Endometrial microvascular endothelial cells (primary cell): ENCODE measurements around the gene DOCK4. TPM values are rescaled to one million over a fixed set of nuclear protein-coding genes. Genes with fewer than 3 reads are reported as not detected.

Experiments
- in situ Hi-C: cut with HindIII; loops from 2 replicates; pipeline ENCODE4 v1.10.0; 2017; ENCODE audit warnings: low sequenced_read_pairs, low pct_unique_long_range_greater_than_20kb; ENCODE audit errors: inconsistent ontology term
- total RNA-seq: library from RNA; depleted of rRNA; stranded (reverse); fragments of >200 nt; gene quantifications from one replicate; pipeline ENCODE4 v1.2.3, GENCODE V29; 2015; ENCODE audit errors: inconsistent ontology term

DOCK4 gene
- total RNA-seq, 1 donor from 2014 or later, result 49.5 TPM

DNA sequence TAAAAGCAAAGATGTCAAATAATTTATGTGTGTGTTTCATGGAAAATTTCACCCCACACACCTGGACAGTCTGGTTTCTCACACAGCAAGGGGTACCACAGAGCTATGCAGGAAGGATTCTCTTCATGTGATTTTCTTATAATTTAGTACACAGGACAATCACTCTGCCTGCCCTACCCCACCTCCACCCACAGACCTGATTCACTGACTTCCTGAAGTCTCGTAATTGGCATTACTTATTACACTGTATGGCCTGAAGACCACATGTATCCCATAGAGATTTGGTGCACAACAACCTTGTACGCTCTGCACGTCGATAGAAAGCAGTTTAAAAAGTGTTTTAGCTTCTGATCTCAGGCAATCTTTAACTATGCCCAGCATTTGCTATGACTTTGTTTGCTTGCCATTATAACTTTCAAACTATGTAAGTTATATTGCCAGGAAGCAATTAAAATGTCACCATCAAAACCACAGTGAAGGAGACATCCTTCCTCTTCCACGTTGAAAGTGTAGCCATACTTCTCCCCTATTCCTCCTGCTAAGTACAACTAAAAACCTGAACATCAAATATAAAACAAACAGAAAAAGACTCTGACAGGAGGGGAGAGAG, 364.5 kb downstream of the DOCK4 start:
- in situ Hi-C loops, result no loop called here

DNA sequence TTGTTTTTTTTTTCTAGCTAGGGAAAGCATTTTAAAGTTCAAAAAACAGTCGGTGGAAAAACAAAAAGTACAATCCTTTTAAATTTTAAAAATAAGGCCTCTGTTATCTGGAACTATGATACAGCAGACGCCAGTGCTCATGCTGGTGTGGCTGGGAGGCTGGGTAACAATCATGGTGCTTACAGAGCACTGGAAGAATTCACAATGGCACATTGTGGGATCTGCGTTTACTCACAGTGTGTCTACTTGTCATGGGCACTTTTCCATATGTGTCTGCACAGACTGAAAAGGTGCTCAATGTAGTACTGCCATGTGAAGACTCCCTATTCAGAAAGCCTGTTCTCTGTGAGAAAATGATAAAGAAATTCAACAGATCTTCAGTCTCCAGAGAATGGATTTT, 365.7 kb downstream of the DOCK4 start:
- in situ Hi-C loops, result no loop called here

DNA sequence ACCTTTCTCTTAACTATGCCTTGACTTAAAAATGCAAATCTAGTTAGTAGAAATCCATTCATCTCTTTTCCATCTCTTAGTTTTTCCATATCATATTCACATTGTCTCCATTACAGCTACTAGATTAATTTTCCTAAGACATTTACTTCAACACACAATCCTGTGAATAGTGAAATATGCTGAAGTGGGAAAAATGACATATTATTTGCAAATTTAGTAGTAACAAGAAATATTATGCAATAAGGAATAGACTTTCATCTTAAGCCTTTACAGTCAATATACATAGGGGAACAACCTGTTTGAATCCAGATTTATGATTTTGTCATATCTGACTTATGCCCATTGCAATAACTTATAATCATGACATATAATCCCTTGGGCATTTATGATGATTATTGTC, 366.9 kb downstream of the DOCK4 start:
- in situ Hi-C loops, result no loop called here

DNA sequence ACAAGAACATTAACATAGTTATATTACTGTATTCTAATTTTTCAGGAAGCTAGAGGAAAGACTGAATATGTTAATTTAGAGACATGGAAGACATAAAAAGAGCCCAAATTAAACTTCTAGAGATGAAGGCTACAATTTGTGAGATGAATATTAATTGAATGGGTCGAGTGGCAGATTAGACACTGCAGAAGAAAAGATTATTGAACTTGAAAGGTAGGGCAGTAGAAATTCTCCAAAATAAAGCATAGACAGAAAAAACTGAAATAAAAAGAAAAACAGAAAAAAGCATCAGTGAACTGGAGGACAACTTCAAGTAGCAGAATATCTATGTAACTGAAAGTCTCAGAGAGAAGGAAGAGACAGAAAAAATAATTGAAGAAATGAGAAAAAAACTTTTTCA, 369.6 kb downstream of the DOCK4 start:
- in situ Hi-C loops, result no loop called here

DNA sequence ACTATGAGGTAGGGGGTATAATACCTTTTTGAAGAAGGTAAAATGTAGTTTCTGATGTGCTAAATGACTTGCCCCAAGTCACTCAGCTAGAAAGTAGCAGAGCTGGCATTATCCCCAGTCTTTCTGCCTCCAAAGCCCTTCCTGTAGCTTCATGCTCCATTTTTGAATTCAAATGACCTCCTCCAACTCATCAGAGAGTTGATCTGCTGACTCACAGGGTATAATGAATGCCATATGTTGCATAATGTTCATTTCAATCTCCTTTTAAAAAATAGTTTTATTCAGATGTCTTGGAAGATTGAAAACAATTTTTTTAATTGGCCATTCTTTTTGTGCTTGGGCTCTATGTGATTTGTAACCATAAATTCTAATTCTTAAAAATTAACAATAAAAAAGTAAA, 371.1 kb downstream of the DOCK4 start:
- in situ Hi-C loops, result no loop called here

DNA sequence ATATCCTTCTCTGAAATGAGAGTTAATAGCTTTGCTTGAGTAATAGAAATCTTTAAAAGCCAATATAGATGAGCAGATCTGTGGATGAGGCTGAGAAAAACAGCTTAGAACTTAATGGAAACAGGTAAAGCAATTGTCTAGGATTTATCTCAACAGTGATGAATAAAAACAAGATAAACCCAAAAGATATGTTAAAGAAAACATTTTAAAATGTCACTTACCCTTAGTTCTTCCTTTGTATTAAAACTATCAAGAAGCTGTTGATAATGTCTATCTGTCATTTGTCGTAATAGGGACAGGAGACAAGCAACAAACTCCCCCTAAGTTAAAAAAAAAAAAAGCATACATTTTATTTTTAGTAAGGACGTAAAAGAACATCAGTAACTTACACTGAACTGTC, 371.8 kb downstream of the DOCK4 start:
- in situ Hi-C loops, result no loop called here

DNA sequence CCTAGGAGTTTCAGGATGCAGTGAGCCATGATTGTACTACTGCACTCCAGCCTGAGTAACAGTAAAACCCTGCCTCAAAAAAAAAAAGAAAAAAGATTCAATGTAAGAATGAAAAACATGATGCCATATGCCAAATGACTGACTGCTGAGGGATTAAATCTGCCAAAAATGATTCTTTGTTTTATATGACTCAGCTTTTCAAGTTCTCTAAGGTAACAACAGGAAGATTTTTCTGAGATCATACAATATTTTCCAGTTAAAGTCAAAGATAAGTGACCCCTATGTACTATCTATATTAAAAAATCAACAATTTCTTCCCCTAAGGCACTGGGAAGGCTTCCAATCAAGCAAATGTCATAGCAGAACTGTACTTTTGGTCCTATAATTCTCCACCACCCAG, 372.7 kb downstream of the DOCK4 start:
- in situ Hi-C loops, result no loop called here

DNA sequence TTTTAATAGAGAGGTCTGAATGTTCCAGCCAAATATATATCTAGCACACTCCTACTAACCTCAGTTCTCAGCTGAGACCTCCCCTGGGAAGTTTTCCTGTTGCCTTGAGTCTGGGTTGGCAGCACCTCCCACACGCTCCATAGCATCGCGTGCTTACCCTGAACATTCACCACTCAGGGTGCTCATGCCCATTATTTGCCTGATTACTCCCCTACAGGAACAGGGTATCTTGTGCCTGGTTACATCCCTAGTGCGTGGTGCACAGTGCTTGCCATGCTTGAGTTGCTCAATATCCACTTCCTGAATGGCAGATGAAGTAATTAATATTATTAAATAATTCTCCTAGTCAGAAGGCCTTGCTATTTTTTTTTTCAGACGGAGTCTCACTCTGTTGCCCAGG, 374.0 kb downstream of the DOCK4 start:
- in situ Hi-C loops, result no loop called here

DNA sequence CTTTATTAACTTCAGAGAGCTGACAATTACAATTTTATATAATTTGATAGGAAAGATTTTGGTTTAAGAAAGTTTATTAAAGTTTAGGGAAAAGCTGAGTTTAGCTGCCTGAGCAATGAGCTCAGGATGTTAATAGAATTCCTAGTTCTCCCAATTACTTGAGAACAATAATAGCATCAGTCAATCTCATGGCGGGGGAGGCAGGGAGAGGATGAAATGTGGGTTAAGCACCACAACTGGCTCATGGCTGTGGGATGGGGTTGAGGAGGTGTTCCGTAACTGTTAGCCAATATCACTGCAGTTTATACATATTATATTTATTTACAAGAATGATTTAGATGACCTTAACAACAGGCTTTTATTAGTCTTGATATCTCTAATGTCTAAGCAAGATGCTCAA, 377.0 kb downstream of the DOCK4 start:
- in situ Hi-C loops, result no loop called here

DNA sequence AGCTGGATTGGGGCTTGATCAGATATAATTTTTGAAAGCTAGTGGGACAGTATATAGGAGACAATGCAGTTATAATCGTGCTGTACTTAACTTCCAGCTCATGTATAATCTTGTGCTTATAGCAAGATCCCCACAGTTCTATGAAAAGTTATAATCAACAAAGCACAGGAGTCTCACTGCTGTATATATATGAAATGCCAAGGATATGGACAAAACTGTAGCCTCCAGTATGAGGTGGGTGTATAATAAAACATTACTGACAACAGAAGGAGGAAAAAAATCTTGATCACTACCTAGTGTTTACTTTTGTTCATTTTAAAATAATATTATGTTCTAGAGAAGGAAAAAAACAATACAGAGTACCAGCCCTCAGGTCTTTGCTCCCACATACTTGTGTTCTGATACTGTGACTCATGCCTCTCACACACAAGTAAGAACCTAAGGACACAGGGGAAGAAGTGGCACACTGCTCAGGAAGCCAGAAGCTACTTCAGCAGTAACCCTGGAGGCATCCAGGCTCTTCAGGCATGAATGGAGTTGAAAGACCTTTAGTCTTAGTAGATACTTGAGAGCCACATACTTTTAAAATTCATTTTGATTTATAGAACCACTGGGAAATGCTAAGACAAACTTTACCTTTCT, 378.2 kb downstream of the DOCK4 start:
- in situ Hi-C loops, result no loop called here

DNA sequence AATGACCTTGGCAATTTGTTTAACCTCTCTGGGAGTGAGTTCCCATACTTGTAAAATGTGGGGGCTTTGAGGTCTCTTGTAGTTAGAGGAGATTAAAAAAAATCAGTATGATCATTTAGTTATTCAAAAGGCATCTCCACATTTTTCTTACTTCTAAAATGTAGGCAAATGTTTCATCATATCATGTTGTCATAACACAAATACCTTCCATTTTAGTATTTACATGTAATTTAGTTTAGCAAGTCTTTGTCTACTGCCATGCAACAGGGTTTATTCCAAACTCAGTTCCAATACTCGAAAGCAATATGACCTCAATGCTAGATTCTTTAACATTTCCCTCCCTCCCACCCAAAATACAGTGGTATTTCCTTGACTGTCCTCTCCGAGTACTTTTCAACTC, 381.2 kb downstream of the DOCK4 start:
- in situ Hi-C loops, result no loop called here

DNA sequence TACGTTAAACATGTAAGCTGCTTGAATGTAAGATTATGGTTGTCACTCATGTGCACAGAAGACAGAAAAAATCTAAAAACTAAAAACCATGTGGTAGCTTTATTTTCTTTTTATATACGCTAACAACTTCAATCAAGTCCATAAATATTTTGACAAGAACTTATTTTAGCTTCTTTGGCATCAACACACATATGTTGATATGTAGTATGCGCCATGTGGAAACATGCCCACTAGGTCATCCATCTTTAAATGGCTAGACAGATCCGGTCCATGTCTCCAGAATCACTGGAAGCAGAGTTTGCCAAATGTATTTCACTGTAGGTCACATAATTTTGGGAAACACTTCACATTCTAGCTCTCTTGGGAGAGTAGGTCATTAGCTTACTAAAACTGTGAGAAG, 382.4 kb downstream of the DOCK4 start:
- in situ Hi-C loops, result no loop called here

DNA sequence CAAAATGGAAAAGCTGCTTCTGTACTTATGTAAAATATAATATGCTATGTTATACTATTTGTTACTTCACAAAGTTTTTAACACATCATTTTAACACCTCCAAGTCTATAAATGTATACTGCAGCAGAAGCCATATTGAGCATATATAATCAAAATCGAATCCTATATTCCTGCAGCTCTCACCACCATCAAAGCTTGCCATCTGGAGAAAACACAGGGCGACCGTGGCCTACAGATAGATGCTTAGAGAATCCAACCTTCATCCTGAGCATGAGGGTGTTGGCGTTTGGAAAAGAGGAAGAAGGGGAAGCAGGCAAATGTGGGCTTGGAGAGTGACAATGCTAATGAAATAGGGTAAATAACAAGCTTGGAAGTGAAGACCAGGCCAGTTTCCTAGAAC, 385.2 kb downstream of the DOCK4 start:
- in situ Hi-C loops, result no loop called here

DNA sequence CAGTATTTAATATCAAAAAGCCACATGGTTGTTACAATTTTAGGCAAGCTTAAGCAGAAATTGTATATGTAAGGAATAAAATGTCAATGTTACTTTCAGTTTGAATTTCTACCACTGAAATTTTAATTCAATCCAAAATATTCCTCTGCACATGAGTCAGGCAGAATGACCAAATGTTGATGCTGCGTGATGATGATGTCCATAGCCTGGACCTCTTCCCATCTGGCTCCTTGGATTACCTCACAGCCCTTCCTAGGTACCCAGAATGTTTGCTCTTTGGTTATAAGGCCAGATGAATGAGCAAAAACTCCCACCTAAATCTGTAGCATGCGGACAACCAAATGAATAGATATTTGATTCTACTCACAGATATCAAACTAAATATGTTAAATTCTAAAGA, 385.6 kb downstream of the DOCK4 start:
- in situ Hi-C loops, result no loop called here

DNA sequence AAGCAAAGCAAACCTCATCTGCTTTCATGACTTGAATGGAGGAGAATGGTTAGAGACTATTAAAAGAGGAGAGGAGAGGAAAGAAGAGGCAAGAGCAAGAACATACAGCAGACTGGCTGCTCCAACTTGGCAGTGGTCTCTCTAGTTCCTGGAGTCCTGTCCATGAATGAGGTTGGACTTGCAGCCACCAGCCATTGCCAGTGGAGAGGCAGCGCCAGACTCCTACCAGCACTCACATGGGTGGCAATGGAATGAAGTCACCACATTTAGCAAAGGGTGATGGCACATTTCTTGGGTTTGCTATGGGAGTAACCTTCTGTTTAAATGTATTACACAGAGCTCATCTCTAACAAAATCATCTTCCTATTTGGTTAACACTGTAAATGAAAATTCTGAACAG, 386.1 kb downstream of the DOCK4 start:
- in situ Hi-C loops, result no loop called here

DNA sequence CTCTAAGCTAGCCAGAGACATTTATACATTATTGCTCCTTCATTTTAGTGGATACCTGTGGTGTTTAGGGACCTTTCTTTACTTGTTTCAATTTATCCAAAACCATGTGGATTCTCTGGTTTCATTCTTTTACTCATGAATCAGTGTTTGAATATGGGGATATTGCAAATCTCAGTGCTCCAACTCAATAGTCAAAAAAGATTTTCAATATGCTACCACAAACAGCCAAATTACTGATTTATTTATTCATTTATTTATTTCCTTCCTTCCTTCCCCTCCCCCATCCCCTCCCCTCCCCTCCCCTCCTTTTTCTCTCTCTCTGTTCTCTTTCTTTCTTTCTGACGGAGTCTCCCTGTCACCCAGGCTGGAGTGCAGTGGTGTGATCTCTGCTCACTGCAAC, 390.8 kb downstream of the DOCK4 start:
- in situ Hi-C loops, result no loop called here

DNA sequence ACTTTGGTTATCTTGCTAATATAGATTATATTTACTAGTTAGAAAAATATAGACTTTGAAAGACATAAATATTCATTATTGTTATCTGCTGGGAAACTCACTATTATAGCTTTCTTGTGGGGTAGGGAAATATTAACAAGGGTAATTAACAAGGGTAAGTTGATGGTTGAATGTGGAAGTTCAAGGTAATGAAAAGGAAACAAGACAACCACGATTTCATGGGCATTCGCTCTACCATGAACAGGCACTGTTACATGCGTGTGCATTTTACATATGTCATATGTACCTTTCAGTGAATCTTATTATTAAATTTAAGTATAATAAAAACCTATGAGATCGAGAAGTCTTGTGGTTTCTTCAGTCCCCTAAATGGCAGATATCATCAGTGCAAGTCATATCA, 392.9 kb downstream of the DOCK4 start:
- in situ Hi-C loops, result no loop called here

DNA sequence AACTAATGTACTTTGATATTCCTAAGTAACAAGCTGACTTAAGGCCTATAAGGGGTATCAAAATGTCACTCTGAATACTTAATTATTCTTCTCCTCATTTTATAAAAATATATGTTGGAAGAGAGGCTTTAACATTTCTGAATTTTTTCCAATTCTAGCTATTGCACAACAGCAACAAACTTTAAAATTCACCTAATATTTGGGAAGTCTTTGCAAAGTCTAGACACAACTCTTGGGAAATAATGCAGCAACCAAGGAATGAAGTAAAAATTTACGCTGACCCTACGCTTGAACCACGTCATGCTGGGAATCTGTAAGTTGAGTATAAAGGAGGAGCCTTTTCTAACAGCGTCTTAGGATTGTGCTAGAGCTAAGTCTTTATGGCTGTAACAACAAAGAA, 400.0 kb downstream of the DOCK4 start:
- in situ Hi-C loops, result no loop called here

DNA sequence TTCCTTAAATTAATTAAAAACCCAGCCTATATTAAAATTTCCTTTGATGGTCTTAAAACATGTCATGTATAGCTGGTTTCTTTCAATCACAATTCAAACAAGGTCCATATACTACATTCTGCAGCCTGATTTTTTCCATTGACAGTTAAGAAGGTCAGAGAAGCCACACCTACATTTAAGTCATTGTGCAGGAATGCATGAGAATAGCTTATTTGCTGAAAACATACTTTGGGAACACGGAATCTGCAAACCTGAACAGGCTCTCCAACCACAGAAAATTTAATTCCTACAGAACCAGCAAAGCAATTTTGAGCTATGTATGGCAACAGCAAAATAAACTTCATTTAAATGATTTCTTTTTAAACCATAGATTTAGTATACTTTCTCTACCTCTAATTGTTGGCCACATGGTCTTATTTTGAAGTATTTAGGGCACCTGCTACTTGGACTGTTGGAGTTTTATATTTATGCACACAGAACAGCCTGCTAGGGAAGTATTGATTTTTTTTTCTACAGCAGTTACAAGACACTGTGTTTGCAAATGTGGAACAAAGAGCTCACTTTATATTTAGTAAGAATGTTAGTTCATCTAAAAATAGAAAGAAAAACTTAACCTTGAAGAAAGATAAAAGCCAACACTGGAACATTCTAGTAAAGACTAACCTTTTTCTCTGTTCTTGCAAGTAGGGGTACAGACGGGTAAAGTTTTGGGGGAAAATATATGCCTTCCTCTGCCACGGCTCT, 403.0 kb downstream of the DOCK4 start:
- in situ Hi-C loops, result no loop called here

DNA sequence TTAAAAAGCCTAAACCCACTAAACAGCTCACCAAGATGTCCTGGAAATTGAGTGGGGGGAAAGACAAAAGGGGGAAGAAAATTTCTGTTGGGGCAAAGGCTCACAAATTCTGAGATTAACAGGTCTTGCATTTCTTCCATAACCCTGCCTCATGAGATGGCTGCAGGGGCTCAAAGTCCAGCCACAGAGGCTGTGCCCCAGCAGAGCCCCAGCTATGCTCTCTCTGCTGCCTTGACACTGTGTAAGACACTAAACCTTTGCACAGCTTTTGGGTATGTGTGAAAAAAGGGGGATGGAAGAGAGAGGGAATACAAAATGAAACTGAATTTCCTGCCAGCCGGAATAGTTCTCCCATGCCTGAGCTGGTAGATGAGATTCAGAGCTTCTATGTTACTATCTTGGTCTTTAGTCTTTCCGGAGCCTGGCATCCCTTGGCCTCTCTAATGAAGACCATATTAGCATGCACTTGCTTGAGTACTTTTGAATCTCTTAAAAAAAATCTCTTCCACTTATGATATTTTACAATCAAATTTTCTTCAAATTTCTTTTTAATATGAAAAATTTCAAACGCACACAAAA, 403.9 kb downstream of the DOCK4 start:
- in situ Hi-C loops, result no loop called here
